Gastrocnemius medialis (tissue), 4 donors: Measurements from ENCODE around the gene KLC1.

Source experiments
- CTCF ChIP-seq, 5 experiments: fragments of 450-650 bp in 3 of 5; fragments of 200-600 bp in 2 of 5; sonication (generic) in 2 of 5; IDR thresholded peaks in 4 of 5; conservative IDR thresholded peaks in 1 of 5; 1 replicate in 4 of 5; 2 replicates in 1 of 5; pipeline ENCODE4 v1.5.1; 2016 to 2019; ENCODE audit warnings: antibody characterized with exemption in 5 of 5, mild to moderate bottlenecking in 3 of 5, moderate library complexity in 3 of 5
- POLR2A ChIP-seq, 2 donors: fragments of 450-650 bp; IDR thresholded peaks; one replicate each; pipeline ENCODE4 v1.6.1; 2017; ENCODE audit warnings: antibody characterized with exemption in 2 of 2, mild to moderate bottlenecking in 2 of 2, moderate library complexity in 2 of 2

GRCh38 chr14:103584326-103584915, 44.6 kb upstream of the KLC1 start:
- no peak for TF ChIP-seq CTCF (IDR thresholded peaks at IDR 0.05 in 4 of 5, conservative IDR thresholded peaks at IDR 0.05 in 1 of 5)
- no peak for TF ChIP-seq POLR2A (IDR thresholded peaks at IDR 0.05)
